GM10266 (cell line): Measurements from ENCODE around the gene ZNF341.
A peak's percentile ranks its signal among the peaks of the same experiment; 100 is the strongest.

Experiments
- DNase-seq: peaks from one replicate; pipeline ENCODE4 v3.0.0; 2012; ENCODE audit errors: extremely low spot score
- TF ChIP-seq, protein P1 (sequence below): IDR thresholded peaks from 2 replicates; pipeline ENCODE4 v1.5.1; 2012; ENCODE audit warnings: mild to moderate bottlenecking, low read depth; ENCODE audit not compliant: control insufficient read depth, insufficient read depth; ENCODE audit errors: missing control alignments

Gene ZNF341

DNA sequence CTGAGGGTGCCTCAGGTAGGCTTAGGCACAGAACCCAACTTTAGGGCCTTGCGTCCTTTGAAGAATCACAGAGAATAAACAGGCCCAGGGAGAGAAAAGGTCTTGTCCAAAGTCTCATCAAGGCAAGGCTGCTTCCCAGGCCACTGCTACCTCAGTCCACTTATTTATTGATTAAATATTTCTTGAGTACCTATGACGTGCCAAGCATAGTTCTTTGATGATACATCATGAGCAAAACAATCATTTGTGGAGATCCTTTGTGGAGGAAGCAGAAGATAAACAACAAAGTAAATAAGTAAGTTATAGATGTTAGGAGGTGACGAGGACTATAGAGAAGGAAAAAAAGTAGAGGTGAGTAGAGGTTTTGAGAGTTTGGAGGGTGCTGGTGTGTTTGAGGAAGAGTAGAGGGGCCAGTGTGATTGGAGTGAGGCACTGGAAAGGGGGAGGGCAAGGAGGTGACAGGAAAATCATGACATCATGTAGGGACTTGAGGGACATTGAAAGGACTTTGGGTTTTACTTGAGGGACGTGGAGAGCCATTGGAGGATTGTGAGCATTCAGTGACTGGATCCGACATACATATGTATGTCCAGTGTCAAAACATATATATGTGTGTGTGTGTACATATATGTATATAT lies 65.2 kb downstream of the ZNF341 start:
- no peak for DNase-seq
- TF ChIP-seq, protein P1, sequence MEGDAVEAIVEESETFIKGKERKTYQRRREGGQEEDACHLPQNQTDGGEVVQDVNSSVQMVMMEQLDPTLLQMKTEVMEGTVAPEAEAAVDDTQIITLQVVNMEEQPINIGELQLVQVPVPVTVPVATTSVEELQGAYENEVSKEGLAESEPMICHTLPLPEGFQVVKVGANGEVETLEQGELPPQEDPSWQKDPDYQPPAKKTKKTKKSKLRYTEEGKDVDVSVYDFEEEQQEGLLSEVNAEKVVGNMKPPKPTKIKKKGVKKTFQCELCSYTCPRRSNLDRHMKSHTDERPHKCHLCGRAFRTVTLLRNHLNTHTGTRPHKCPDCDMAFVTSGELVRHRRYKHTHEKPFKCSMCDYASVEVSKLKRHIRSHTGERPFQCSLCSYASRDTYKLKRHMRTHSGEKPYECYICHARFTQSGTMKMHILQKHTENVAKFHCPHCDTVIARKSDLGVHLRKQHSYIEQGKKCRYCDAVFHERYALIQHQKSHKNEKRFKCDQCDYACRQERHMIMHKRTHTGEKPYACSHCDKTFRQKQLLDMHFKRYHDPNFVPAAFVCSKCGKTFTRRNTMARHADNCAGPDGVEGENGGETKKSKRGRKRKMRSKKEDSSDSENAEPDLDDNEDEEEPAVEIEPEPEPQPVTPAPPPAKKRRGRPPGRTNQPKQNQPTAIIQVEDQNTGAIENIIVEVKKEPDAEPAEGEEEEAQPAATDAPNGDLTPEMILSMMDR: no peak

DNA sequence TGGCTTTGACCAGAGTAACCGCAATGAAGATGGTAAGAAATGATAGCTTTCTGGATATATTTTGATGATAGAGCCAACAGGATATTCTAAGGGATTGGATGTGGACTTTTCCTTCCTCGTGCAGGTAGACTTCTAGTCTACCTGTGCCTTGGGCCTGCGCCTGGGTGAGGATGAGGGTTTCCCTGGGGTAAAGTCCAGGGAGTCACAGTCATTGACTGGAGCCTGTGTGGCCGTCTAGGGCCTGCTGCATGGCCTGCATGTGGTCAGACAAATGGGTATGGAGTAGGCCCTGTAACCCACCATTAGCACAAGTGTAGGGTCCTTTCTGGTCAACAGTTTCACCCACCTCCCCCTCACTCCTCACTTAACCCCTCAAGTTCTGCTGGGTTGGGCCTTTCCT lies 66.6 kb downstream of the ZNF341 start:
- TF ChIP-seq, protein P1: no peak
- DNase-seq: no peak

DNA sequence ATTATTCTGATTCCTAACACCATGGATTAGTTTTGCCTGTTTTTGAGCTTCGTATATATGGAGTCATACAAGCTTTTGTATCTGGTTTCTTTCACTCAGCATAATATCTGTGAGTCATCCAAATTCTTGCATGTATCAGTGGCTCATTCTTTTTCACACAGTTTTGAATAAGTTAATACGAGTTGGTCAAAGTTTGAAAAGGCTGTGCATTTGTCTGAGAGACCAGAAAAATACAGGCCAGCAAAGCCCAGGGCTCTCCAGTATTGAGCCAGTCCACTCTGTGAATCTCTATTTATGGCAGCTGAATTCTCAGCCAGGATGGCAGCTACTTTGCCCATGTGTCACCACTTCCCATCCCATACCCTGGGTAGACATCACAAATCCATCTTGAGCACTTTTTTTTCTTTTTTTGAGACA lies 72.1 kb downstream of the ZNF341 start:
- DNase-seq: no peak
- TF ChIP-seq, protein P1: no peak

DNA sequence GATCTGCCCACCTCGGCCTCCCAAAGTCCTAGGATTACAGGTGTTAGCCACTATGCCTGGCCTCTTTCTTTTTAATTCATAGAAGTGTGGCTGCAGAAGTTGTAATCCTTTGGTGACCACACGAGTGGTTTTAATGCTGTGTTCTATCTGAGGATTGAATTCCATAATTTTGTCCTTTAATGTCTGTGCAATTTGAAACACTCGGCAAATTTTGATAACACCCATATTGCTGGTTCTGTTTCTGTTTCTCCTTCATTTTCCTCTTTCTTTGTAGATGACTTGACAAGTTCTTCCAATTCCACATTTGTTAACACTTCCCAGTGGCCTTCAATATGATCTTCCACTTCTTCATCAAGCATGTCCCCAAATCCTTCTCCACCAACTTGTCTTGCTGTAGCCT lies 76.6 kb downstream of the ZNF341 start:
- TF ChIP-seq, protein P1: no peak
- no peak for DNase-seq

DNA sequence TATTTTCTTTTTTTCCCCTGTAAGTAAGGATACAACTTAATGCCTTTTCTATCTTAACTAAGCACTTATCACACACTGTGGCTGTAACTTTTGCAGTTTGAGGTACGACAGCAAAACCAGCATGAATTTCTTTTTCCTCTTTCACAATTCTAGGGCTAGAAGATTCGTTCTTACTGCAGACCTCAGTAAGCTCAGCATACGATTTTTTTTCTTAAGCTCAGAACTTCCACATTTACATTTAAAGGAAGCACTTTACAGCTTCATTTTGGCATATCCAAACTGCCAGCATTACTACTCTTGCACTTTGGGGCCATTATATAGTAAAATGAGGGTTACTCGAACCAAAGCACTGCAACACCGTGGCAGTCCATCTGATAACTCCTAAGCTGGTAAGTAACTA lies 78.5 kb downstream of the ZNF341 start:
- no peak for DNase-seq
- TF ChIP-seq, protein P1: no peak

DNA sequence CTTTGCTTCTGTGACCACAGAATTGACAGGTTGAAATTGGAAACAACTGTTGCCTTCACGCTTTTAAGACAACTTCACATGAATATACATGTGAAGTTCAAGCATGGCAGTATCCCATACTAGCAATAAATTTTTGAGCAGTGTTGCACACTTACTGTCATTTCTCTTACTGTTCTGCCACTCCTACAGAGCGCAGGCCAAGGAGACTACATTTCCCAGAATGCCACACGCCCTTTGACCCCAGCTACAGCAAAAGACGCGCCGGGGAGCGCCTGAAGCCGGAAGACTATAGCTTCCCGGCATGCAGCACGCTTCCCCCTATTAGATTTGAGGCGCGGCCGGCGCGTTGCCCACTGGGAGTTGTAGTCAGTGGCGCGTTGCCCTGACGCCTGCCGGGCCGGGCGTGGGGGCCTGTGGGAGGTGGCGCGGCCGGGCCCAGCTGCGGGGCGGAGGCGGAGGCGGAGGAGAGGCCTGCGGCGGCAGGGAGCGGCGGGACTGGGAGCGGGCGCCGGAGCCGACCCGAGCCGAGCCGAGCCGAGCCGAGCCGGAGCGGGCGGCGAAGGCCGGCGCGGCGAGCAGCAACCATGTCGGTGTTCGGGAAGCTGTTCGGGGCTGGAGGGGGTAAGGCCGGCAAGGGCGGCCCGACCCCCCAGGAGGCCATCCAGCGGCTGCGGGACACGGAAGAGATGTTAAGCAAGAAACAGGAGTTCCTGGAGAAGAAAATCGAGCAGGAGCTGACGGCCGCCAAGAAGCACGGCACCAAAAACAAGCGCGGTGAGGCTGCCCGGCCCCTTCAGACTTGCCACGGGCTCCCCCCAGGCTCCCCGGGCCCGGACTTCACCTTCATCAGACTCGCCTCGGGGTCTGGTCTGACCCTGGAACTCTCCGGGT lies 79.3 kb downstream of the ZNF341 start, which contains the start of gene CHMP4B:
Gene CHMP4B, plus strand, starts transcription at position 464 of the 891 bp plus-strand sequence. Its CDS starts 121 bp downstream, at position 585.
- TF ChIP-seq, protein P1: no peak
- DNase-seq: peak; percentile 97

DNA sequence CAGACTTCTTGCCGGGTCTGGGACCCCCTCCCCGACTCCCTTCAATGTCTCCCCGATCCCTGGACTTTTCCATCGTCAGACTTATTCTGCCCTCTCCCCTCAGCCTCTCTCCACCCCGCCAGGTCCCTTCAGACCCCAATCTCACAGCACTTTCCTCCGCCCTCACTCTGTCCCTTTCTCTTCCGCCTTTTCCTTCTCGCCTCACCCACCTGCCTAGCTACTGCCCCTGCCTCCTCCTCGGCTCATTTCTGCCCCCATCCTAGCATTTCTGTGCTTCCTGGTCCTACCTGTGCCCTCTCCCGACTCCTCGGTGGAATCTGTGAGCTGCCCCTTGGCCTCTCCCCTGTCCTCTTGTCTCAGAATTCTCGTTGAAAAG lies 80.0 kb downstream of the ZNF341 start:
- TF ChIP-seq, protein P1: no peak
- DNase-seq: peak; percentile 38
